Measurements from ENCODE around the gene TNFRSF8. TPM values are rescaled to one million over a fixed set of nuclear protein-coding genes. Genes with fewer than 3 reads are reported as not detected.
"Not testable (repeated sequence)": the region's sequence is repeated elsewhere in the genome, so short reads cannot be mapped to it uniquely, and the experiment has no call there.

Gene TNFRSF8
- polyA plus RNA-seq, 2 of the 4 experiments (the other 2 are of a cell fraction): 0.05 TPM; not detected in 1

GRCh38 chr1:12033441-12033840 lies 29.7 kb upstream of the TNFRSF8 start:
- ATAC-seq; POLR2A ChIA-PET; H3K4me3 ChIP-seq; FAIRE-seq; H3K9me3 ChIP-seq; DNase-seq (ENCODE audit: low read depth in 1 of 2, low spot score in 1 of 2); H3K27ac ChIP-seq; H3K4me1 ChIP-seq; H3K4me2 ChIP-seq: not testable (repeated sequence)
- 86% methylated on average over 3 of the region's 5 CpGs for WGBS (ENCODE audit: missing lambda C conversion rate)
- CTCF ChIA-PET: interaction anchor here (1.5 kb wide), 1 partner anchor 11 kb away, joined by 3 read pairs; no protein-coding TSS in a partner anchor

DNA sequence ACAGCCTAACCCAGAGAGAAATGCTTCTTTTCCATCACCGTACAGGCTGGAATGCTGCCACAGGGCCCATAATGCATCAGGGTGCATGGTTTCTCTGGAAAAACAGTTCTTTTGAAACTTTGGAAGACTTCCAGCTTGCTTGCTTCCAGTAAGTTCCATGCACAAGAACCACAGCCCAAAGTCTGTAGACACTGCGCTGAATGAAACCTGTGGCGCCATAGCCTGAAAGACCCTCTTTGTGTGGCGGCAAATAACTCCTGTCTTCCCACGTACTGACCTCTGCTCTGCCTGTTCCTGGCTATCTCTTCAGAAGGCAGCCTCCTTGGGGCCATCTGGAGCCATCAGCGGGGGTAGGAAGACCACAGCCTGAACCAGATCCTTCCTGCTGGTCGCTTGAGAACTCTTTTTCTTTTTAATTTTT lies 28.7 kb upstream of the TNFRSF8 start:
- Histone ChIP-seq H3K27ac (no peak overlapping the region), H3K9me3 (no peaks in the 10 kb centered on the region), H3K4me1 (no peaks in the 10 kb centered on the region), H3K4me3 (no peak overlapping the region), H3K4me2 (no peak overlapping the region)
- POLR2A ChIA-PET: no interaction called here
- FAIRE-seq (no peak), ATAC-seq (no peak), DNase-seq (ENCODE audit: low read depth in 1 of 2, low spot score in 1 of 2) (no peak)
- TF ChIP-seq RAD21 (conservative IDR thresholded peaks at IDR 0.05 in 1 of 2, IDR thresholded peaks at IDR 0.05 in 1 of 2): no peak
- TF ChIP-seq KDM1A (IDR thresholded peaks at IDR 0.05; ENCODE audit: low read depth): no peak
- WGBS (ENCODE audit: missing lambda C conversion rate): 76% methylated on average over 7 of the region's 7 CpGs
- CTCF ChIA-PET: interaction anchor here (1.5 kb wide), 1 partner anchor 12 kb away, joined by 3 read pairs; no protein-coding TSS in a partner anchor

- ATAC-seq: no peak
- no peak for FAIRE-seq
- 67% methylated on average over 4 of the region's 4 CpGs for WGBS (ENCODE audit: missing lambda C conversion rate)
Measured at GRCh38 chr1:12035312-12035711, 27.8 kb upstream of the TNFRSF8 start.

GRCh38 chr1:12037486-12038355 lies 25.4 kb upstream of the TNFRSF8 start:
- Histone ChIP-seq H3K27ac (no peak overlapping the region), H3K9me3 (no peaks in the 10 kb centered on the region), H3K4me3 (no peak overlapping the region), H3K4me2 (no peak overlapping the region), H3K4me1 (peaks cover 5% of the 10 kb centered on the region; the same call in 1 of the 3 replicates)
- FAIRE-seq: no peak
- POLR2A ChIA-PET: no interaction called here
- TF ChIP-seq, protein P1, sequence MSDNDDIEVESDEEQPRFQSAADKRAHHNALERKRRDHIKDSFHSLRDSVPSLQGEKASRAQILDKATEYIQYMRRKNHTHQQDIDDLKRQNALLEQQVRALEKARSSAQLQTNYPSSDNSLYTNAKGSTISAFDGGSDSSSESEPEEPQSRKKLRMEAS (IDR thresholded peaks at IDR 0.05): no peak
- TF ChIP-seq, protein P2, sequence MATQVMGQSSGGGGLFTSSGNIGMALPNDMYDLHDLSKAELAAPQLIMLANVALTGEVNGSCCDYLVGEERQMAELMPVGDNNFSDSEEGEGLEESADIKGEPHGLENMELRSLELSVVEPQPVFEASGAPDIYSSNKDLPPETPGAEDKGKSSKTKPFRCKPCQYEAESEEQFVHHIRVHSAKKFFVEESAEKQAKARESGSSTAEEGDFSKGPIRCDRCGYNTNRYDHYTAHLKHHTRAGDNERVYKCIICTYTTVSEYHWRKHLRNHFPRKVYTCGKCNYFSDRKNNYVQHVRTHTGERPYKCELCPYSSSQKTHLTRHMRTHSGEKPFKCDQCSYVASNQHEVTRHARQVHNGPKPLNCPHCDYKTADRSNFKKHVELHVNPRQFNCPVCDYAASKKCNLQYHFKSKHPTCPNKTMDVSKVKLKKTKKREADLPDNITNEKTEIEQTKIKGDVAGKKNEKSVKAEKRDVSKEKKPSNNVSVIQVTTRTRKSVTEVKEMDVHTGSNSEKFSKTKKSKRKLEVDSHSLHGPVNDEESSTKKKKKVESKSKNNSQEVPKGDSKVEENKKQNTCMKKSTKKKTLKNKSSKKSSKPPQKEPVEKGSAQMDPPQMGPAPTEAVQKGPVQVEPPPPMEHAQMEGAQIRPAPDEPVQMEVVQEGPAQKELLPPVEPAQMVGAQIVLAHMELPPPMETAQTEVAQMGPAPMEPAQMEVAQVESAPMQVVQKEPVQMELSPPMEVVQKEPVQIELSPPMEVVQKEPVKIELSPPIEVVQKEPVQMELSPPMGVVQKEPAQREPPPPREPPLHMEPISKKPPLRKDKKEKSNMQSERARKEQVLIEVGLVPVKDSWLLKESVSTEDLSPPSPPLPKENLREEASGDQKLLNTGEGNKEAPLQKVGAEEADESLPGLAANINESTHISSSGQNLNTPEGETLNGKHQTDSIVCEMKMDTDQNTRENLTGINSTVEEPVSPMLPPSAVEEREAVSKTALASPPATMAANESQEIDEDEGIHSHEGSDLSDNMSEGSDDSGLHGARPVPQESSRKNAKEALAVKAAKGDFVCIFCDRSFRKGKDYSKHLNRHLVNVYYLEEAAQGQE (IDR thresholded peaks at IDR 0.05): no peak
- CTCF ChIA-PET: interaction anchor here (1.0 to 1.4 kb wide), 2 partner anchors 15 to 87 kb away, joined by 4 to 6 read pairs; no protein-coding TSS in a partner anchor
- no peak for DNase-seq (ENCODE audit: low read depth in 1 of 2, low spot score in 1 of 2)
- ATAC-seq: no peak; a peak in 1 of 6 replicates
- 71% methylated on average over 16 of the region's 18 CpGs for WGBS (ENCODE audit: missing lambda C conversion rate)

More at GRCh38 chr1:12035312-12035711, 27.8 kb upstream of the TNFRSF8 start:
- ChIA-PET POLR2A (no interaction called here), CTCF (interaction anchor here (0.6 to 1.5 kb wide), 2 partner anchors 13 to 197 kb away, joined by 3 read pairs; no protein-coding TSS in a partner anchor)
- Histone ChIP-seq H3K27ac (no peak overlapping the region), H3K4me1 (peaks cover 1% of the 10 kb centered on the region; the same call in 1 of the 3 replicates), H3K9me3 (no peaks in the 10 kb centered on the region), H3K4me3 (no peak overlapping the region), H3K4me2 (no peak overlapping the region)
- DNase-seq (ENCODE audit: low read depth in 1 of 2, low spot score in 1 of 2): no peak
- TF ChIP-seq GATA3 (IDR thresholded peaks at IDR 0.05; ENCODE audit: borderline replicate concordance) (no peak), ESRRA (IDR thresholded peaks at IDR 0.05; ENCODE audit: borderline replicate concordance, low read length) (no peak)

GRCh38 chr1:12038356-12039163 lies 24.5 kb upstream of the TNFRSF8 start:
- TF ChIP-seq, protein P3, sequence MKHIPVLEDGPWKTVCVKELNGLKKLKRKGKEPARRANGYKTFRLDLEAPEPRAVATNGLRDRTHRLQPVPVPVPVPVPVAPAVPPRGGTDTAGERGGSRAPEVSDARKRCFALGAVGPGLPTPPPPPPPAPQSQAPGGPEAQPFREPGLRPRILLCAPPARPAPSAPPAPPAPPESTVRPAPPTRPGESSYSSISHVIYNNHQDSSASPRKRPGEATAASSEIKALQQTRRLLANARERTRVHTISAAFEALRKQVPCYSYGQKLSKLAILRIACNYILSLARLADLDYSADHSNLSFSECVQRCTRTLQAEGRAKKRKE (CRISPR knock-in tag; IDR thresholded peaks at IDR 0.05; ENCODE audit: low read depth): no peak
- Histone ChIP-seq H3K9me3 (no peaks in the 10 kb centered on the region), H3K27ac (no peak overlapping the region), H3K4me3 (no peak overlapping the region), H3K4me1 (peaks cover 5% of the 10 kb centered on the region; the same call in 1 of the 3 replicates), H3K4me2 (no peak overlapping the region)
- WGBS (ENCODE audit: missing lambda C conversion rate): 81% methylated on average over 16 of the region's 17 CpGs
- DNase-seq (ENCODE audit: low read depth in 1 of 2, low spot score in 1 of 2) (no peak), ATAC-seq (no peak), FAIRE-seq (no peak)
- POLR2A ChIA-PET: no interaction called here
- CTCF ChIA-PET: no interaction called here

All from A549 (cell line).